Measurements from ENCODE around the gene SH3PXD2B.

The SH3PXD2B gene

GRCh38 chr5:172454358-172455086 is at the start of gene SH3PXD2B:
Gene SH3PXD2B (minus strand): TSS chr5:172454525. CDS start chr5:172454352, 173 bp downstream.
- DNase-seq (ENCODE audit: low read depth in 2 of 2) = peak in 1 of 2 donors; percentile 28

GRCh38 chr5:172502969-172503368 is 48.6 kb upstream of the SH3PXD2B start:
- no peak for DNase-seq (ENCODE audit: low read depth in 2 of 2)

DNA sequence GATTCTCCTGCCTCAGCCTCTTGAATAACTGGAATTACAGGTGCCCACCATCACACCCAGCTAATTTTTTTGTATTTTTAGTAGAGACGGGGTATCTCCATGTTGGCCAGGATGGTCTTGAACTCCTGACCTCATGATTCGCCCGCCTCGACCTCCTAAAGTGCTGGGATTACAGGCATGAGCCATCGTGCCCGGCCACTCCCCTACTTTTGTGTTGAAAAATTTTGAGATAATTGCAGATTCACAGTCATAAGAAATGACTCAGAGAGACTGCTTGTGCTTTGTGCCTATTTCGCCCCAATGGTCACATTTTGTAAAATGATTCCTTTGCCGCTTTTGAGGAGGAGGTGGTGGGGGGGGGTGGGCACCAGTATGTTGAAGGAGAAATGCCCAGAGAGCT is 48.1 kb upstream of the SH3PXD2B start:
- no peak for DNase-seq (ENCODE audit: low read depth in 2 of 2)

DNA sequence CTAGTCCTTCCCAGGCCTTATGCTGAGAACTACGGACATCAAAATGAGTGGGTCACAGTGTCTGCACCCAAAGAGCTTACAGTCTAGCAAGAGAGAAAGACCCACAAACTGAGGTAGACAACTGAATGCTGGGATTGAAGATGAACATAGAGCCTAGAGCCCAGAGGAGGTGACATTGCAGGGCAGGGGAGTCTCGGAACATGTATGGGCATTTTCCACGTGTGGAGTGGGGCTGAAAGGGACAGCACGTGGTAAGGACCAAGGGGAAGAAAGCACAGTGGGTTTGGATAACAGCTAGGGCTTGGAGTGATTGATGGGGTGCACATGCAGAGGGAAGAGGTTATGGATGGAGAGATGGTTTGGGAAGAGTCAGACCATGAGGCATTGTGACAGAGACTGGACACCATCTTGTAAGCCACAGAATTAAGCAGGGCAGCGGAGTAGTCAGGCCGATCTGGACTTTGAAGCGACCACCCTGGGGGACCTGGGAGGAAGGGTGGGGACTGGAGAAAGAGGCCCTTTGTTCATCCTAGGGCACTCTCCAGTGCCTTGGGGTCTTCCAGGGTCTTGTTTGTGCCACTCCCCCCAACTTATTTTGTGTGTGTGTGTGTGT is 47.5 kb upstream of the SH3PXD2B start:
- no peak for DNase-seq (ENCODE audit: low read depth in 2 of 2)

GRCh38 chr5:172499287-172499686 is 45.0 kb upstream of the SH3PXD2B start:
- no peak for DNase-seq (ENCODE audit: low read depth in 2 of 2)

- no peak for DNase-seq (ENCODE audit: low read depth in 2 of 2)
Observed at GRCh38 chr5:172498431-172499129, 44.3 kb upstream of the SH3PXD2B start.

DNA sequence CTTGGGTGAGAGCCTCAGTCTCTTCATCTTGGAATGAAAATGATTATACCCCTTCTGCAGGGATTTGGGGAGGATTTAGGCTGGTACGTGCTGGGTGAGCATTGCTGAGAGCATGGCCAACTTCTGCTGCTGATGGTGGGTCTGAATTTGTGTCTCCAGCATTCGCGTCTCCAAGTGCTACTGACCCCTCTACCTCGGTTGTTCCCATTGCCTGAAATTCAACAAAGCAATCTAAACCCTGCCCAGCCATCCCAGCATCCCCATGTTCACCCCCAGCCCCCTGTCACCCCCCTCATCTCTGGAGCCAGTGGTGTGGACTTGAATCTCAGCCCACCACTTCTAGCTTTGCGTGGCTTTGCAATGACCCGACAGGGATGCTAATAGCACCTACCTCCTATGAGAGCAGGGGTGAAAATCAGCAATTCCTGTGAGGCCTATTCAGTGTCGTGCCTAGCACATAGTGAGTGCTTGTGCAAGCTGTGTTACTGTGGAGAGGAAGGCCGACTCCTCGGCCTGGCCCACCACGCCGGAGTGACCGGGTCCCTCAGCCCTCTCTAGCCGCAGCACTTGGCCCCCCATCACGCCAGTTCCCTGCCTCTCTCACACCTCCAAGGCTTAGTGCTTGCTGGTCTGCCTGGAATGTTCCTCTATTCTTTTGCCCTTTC is 43.4 kb upstream of the SH3PXD2B start:
- DNase-seq (ENCODE audit: low read depth in 2 of 2) = no peak

DNA sequence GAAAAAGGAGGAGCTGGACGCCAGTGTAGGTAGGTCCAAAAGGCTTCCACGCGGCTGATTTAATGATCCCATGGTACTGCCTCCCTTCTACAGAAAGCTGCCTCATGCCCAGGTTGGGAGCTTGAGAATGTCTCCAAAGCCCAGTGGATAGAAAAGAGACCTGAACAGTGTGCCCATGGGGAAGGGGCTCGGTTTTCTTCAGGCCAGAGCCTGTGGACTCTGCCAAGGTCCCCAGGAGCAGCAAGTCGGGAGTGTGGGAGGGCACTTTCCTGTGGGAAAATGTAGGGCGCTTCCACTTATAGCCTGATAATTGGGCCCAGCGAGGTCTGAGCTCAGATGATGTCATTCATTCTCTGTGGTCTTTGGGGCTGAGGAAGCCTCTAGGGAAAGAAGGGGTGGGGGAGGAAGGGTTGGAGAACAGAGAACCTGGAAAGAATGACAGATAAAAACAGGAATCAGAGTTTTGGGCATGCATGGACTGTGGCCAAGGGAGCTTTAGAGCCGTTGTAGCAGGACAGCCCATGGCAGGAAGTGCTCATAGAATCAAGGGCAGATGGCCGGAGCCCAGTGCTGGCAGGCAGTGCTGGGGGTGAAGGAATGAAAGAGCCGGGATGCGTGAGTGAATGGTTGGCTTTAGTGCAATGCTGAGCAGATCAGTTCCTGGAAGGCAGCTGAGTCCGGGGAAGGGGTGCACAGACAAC is 42.5 kb upstream of the SH3PXD2B start:
- DNase-seq (ENCODE audit: low read depth in 2 of 2) = no peak

DNA sequence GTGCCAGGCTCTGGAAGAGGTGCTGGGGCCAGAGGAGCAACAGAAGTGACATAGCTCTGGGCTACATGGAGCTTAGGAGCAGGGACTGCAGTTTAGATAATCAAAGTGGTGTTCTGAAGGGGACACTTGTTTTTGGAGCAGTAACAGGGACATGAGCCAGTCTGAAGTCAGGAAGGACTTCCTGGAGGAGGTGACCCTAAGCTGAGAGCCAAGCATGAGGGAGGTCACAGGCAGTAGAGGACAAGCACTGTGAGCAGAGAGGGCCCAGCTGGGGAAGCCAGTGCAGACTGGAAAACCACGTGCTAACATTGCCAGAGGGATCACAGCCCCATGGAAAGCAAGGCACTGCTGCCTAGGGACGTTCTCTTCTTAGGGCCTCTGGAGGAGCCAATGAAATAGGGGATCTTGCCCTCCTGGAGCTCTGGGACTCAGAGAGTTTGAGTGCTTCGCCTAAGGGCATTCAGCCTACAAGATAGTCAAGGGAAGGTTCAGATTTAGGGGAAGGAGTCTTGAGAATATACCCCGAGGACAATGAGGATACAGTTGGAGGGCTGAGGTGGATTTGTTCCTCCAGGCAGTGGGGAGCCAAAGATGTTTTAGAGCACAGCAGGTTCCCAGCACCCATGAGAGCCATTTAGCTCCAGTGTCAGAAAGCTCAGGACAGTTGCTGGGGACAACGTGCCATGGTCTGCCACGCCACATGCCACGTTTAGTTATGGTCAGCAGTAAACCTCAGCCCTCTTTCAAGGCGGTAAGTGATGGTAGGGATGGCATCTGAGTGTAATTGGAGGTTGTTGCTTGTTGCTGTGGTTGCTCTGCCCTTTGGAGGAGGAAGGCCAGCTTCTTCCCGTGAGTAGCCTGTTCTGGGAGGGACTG is 40.5 kb upstream of the SH3PXD2B start:
- no peak for DNase-seq (ENCODE audit: low read depth in 2 of 2)

GRCh38 chr5:172493906-172494305 is 39.6 kb upstream of the SH3PXD2B start:
- no peak for DNase-seq (ENCODE audit: low read depth in 2 of 2)

- no peak for DNase-seq (ENCODE audit: low read depth in 2 of 2)
Observed at GRCh38 chr5:172493461-172493860, 39.1 kb upstream of the SH3PXD2B start.

DNA sequence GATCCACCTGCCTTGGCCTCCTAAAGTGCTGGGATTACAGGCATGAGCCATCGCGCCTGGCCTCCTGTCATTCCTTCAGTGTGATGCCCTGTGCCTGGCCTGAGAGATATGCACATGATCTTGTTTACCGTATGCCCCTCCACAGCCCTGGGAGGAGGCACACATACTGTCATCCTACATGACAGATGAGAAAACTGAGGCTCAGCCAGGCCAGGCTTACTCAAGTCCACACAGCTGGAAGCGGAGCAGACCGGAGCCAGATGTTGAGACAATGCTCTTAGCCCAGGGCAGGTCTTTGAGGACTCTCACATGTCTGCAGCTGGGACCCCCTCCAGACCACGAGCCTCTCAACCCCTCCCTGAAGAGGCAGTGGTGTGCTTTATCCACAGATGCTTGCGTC is 38.7 kb upstream of the SH3PXD2B start:
- no peak for DNase-seq (ENCODE audit: low read depth in 2 of 2)

DNA sequence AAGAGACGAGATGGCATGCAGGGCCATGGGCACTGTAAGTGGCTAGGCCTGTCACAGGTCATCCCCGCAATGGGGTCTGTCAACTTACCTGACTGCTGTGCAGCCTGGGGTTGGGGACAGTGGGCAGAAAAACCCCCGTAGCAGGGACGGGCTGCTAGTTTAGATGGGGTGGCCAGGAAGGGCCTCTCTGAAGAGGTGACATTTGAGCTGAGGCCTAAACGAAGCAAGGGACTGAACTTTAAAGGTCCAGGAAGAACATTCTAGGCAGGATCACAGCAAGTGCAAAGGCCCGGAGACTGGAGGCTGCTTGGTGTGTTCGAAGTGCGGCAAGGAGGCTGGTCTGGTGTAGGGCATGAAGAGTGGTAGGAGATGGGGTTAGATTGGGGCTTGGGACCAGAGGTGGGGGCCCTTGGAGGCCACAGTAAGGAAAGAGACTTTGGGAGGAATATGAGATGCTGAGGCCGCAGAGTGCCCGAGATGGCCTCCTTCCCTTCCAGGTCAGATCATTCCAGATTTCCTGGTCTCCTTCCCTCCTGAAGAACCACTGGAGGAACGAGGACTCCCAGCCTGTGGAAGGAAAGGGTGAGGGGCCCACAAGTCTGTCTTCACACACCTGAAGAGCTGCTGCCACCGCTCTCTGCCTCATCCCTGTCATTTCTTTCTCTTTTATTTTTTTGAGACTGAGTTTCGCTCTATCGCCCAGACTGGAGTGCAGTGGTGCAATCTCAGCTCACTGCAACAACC is 37.9 kb upstream of the SH3PXD2B start:
- no peak for DNase-seq (ENCODE audit: low read depth in 2 of 2)

- no peak for DNase-seq (ENCODE audit: low read depth in 2 of 2)
Observed at GRCh38 chr5:172491481-172491880, 37.2 kb upstream of the SH3PXD2B start.

DNA sequence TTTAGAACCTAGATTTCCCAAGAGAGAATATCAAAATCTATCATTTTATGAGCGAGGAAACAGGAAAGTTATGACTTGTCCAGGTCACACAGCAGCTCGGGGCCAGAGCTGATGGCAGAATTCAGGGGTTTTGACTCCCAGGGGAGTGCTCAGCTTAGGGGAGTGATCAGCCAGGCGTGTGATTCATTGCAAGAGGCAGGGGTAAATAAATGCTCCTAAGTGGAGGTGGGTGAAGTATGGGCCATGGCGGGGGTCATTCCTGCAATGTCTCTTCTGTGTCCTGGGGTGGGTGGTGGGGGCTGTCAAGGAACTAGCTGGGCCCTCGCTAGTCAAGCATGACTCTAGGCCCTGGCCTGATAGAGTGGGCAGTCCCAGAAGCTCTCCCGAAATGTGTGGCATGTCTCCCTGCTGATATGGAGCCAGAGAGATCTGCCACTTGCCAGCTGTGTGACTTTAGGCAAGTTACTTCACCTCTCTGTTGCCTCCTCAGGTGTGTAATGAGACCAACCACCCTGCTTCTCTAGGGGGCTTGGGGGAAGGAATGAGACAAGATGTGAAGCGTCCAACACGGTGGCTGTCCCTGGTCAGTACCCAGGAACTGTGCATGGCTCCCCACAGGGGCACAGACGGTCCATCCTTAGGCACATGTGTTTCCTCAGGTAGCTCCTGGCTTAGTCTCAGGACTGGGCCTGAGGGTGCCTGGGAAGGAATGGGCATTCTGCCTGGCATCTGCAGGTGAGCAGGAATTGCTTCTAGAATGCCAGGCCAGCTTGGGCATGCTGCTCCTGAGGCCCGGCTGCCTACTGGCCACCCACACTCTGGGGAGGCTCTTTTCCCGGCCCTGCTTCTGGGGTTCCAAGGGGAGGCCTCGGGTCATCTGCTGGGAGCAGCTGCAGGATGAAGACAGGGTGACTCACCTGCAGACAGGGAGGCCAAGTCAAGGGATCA is 36.5 kb upstream of the SH3PXD2B start:
- DNase-seq (ENCODE audit: low read depth in 2 of 2) = no peak

- no peak for DNase-seq (ENCODE audit: low read depth in 2 of 2)
Observed at GRCh38 chr5:172488221-172488620, 33.9 kb upstream of the SH3PXD2B start.

GRCh38 chr5:172487671-172488070 is 33.3 kb upstream of the SH3PXD2B start:
- DNase-seq (ENCODE audit: low read depth in 2 of 2) = no peak

GRCh38 chr5:172486912-172487311 is 32.6 kb upstream of the SH3PXD2B start:
- DNase-seq (ENCODE audit: low read depth in 2 of 2) = no peak

DNA sequence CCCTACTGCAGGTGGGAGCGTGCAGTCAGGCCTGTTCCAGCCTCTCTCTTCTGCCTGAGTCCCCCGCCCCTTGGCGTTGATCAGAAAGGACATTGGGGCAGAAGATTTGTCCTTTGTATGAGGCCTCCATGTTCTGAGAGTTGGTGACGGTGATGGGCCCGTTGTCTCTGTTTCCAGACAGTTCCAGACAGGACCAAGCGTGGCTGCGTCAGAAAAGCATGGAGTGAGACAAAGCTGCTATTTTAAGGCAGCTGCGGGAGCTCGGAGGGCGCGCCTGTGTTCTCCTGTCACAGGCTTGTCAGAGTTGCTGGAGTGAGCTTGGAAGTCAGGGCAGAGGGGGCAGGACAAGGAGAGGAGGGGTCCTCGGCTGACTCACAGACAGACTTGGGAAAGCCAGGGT is 32.1 kb upstream of the SH3PXD2B start:
- DNase-seq (ENCODE audit: low read depth in 2 of 2) = no peak

Measured in stimulated activated CD4-positive, alpha-beta T cell treated with anti-CD3 and anti-CD28 coated beads, Interleukin-1b, Interleukin-23, amount 100 ng/mL, for 4 hours (primary cell).